HG03064 (cell line): ENCODE measurements around the gene RNPEPL1.

Source experiments
- ATAC-seq: cut with Tn5 transposase; IDR thresholded peaks from one replicate; pipeline ENCODE4 v1.9.1; 2021; ENCODE audit warnings: low read depth; ENCODE audit not compliant: unreplicated experiment

The RNPEPL1 gene

GRCh38 chr2:240588669-240589068 is 20.4 kb downstream of the RNPEPL1 start:
- ATAC-seq: no peak

- no peak for ATAC-seq
Observed at GRCh38 chr2:240589375-240589774, 21.1 kb downstream of the RNPEPL1 start.

- ATAC-seq: no peak
Observed at GRCh38 chr2:240589850-240590525, 21.7 kb downstream of the RNPEPL1 start.

GRCh38 chr2:240590681-240591111 is 22.4 kb downstream of the RNPEPL1 start:
- no peak for ATAC-seq

GRCh38 chr2:240591226-240591625 is 22.9 kb downstream of the RNPEPL1 start:
- ATAC-seq: no peak

GRCh38 chr2:240591784-240592183 is 23.5 kb downstream of the RNPEPL1 start:
- no peak for ATAC-seq

- no peak for ATAC-seq
Observed at GRCh38 chr2:240593026-240593702, 24.9 kb downstream of the RNPEPL1 start.

GRCh38 chr2:240593703-240594451 is 25.6 kb downstream of the RNPEPL1 start:
- ATAC-seq: no peak

GRCh38 chr2:240594511-240595380 is 26.5 kb downstream of the RNPEPL1 start:
- ATAC-seq: no peak

GRCh38 chr2:240595381-240596079 is 27.2 kb downstream of the RNPEPL1 start:
- ATAC-seq: no peak

- ATAC-seq: no peak
Observed at GRCh38 chr2:240596080-240596460, 27.8 kb downstream of the RNPEPL1 start.

GRCh38 chr2:240596491-240596931 is 28.2 kb downstream of the RNPEPL1 start:
- ATAC-seq: no peak

- no peak for ATAC-seq
Observed at GRCh38 chr2:240597054-240597418, 28.8 kb downstream of the RNPEPL1 start.

- no peak for ATAC-seq
Observed at GRCh38 chr2:240597419-240598181, 29.3 kb downstream of the RNPEPL1 start.

GRCh38 chr2:240598311-240598911 is 30.1 kb downstream of the RNPEPL1 start:
- no peak for ATAC-seq

- ATAC-seq: no peak
Observed at GRCh38 chr2:240599141-240599583, 30.9 kb downstream of the RNPEPL1 start.

- no peak for ATAC-seq
Observed at GRCh38 chr2:240600451-240600961, 32.2 kb downstream of the RNPEPL1 start.

GRCh38 chr2:240601061-240601830 is 33.0 kb downstream of the RNPEPL1 start:
- no peak for ATAC-seq
